DOHH2 (cell line): ENCODE data around the gene CHRDL2.

Experiments used
- EZH2phosphoT487 ChIP-seq: fragments of 200-600 bp; sonication (generic); IDR thresholded peaks from 2 replicates; pipeline ENCODE4 v1.6.1; 2017; ENCODE audit warnings: borderline replicate concordance, mild to moderate bottlenecking, antibody characterized with exemption, low read length, moderate library complexity, mixed read lengths
- TF ChIP-seq, protein P1 (sequence below): fragments of 200-600 bp; sonication (generic); IDR thresholded peaks from one replicate; pipeline ENCODE4 v1.5.1; 2014; ENCODE audit warnings: antibody characterized with exemption, mild to moderate bottlenecking, low read depth, low read length; ENCODE audit not compliant: poor library complexity, severe bottlenecking

DNA sequence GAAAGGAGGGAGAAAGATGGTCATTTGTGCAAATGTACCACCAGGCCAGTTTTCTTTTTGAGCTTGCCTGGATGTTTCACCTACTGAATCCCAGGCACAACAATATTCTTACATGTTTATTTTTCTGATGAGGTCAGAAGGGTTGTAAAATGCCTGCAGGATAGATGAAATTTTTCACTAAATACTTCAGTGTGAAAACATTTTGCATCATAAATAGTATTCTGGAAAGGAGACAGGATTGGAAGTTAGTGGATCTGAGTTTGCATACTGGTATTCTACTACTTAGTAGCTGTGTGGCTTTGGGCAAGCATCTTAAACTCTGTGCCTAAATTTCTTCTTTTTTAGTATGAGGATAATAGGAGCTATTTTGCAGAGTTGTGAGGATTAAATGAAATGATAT lies 42.2 kb upstream of the CHRDL2 start:
- TF ChIP-seq, protein P1, sequence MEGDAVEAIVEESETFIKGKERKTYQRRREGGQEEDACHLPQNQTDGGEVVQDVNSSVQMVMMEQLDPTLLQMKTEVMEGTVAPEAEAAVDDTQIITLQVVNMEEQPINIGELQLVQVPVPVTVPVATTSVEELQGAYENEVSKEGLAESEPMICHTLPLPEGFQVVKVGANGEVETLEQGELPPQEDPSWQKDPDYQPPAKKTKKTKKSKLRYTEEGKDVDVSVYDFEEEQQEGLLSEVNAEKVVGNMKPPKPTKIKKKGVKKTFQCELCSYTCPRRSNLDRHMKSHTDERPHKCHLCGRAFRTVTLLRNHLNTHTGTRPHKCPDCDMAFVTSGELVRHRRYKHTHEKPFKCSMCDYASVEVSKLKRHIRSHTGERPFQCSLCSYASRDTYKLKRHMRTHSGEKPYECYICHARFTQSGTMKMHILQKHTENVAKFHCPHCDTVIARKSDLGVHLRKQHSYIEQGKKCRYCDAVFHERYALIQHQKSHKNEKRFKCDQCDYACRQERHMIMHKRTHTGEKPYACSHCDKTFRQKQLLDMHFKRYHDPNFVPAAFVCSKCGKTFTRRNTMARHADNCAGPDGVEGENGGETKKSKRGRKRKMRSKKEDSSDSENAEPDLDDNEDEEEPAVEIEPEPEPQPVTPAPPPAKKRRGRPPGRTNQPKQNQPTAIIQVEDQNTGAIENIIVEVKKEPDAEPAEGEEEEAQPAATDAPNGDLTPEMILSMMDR = no peak
- TF ChIP-seq EZH2phosphoT487 = no peak
